Lung (tissue), 12 donors: ENCODE data around the gene CERS1. TPM values are rescaled to one million over a fixed set of nuclear protein-coding genes. Genes with fewer than 3 reads are reported as not detected.

Source experiments
- ATAC-seq: fragments of 200-7000 bp; cut with Tn5 transposase; one replicate; pipeline ENCODE4 v1.9.1; 2020; ENCODE audit warnings: moderate number of reproducible peaks; ENCODE audit not compliant: insufficient read depth, low FRiP score
- DNase-seq, 3 donors: peaks; one replicate each; pipeline ENCODE4 v3.0.0-alpha.2; 2013 to 2017
- H3K27ac ChIP-seq, 2 donors: one replicate each; pipeline ENCODE4 v1.5.1; 2013; ENCODE audit warnings: mild to moderate bottlenecking in 2 of 2, moderate library complexity in 2 of 2, control low read depth in 1 of 2, inconsistent platforms in 1 of 2, low read depth in 1 of 2, low read length in 1 of 2
- H3K27me3 ChIP-seq, 3 donors: one replicate each; pipeline ENCODE4 v1.5.1; 2013; ENCODE audit warnings: low read length in 2 of 3; ENCODE audit not compliant: control insufficient read depth in 3 of 3, insufficient read depth in 3 of 3
- H3K36me3 ChIP-seq, 4 donors: one replicate each; pipeline ENCODE4 v1.5.1; 2013; ENCODE audit warnings: low read length in 4 of 4, mild to moderate bottlenecking in 1 of 4, moderate library complexity in 1 of 4; ENCODE audit not compliant: control insufficient read depth in 4 of 4, insufficient read depth in 4 of 4
- H3K4me1 ChIP-seq, 5 donors: one replicate each; pipeline ENCODE4 v1.5.1; 2013; ENCODE audit warnings: low read length in 5 of 5, mild to moderate bottlenecking in 2 of 5, moderate library complexity in 1 of 5; ENCODE audit not compliant: control insufficient read depth in 5 of 5, insufficient read depth in 5 of 5
- H3K4me3 ChIP-seq: one replicate; pipeline ENCODE4 v1.5.1; 2013; ENCODE audit warnings: mild to moderate bottlenecking, control low read depth, moderate library complexity
- H3K9ac ChIP-seq, 2 donors: one replicate each; pipeline ENCODE4 v1.5.1; 2013; ENCODE audit warnings: low read length in 2 of 2, control low read depth in 1 of 2; ENCODE audit not compliant: insufficient read depth in 1 of 2
- H3K9me3 ChIP-seq, 4 donors: one replicate each; pipeline ENCODE4 v1.5.1; 2013; ENCODE audit warnings: low read length in 3 of 4, mild to moderate bottlenecking in 1 of 4, moderate library complexity in 1 of 4; ENCODE audit not compliant: control insufficient read depth in 4 of 4, insufficient read depth in 3 of 4
- CTCF ChIP-seq: IDR thresholded peaks from 2 replicates; pipeline ENCODE4 v1.5.1; 2012; ENCODE audit warnings: mild to moderate bottlenecking; ENCODE audit errors: control extremely low read depth, extremely low read depth
- WGBS, 2 donors: extraction: QIAGEN DNeasy Blood & Tissue Kit; methylation state at CpG; one replicate each; pipeline ENCODE4 v1.1.7; 2013; 5-methylcytosine and 5-hydroxymethylcytosine counted together
- polyA plus RNA-seq, 2 donors: library from polyadenylated mRNA; stranded (reverse); fragments of 200-250 nt; gene quantifications; one replicate each; pipeline ENCODE4 v1.2.1, GENCODE V29; 2013
- total RNA-seq, 2 donors: library from RNA; depleted of rRNA in 1 of 2; stranded (reverse); fragments of >200 nt in 1 of 2; gene quantifications; one replicate each; pipeline ENCODE4 v1.2.1, GENCODE V29; 2014 to 2021
- donor health status: control.
- donor health status: control.
- donor health status: Bipolar disorder and iron deficiency.
- donor health status: healthy.
- donor health status: DM: yes; HTN: yes; CAD: no.

The CERS1 gene
- total and polyA plus RNA-seq, 4 donors: 0.14 to 1.7 (median 0.35) TPM

DNA sequence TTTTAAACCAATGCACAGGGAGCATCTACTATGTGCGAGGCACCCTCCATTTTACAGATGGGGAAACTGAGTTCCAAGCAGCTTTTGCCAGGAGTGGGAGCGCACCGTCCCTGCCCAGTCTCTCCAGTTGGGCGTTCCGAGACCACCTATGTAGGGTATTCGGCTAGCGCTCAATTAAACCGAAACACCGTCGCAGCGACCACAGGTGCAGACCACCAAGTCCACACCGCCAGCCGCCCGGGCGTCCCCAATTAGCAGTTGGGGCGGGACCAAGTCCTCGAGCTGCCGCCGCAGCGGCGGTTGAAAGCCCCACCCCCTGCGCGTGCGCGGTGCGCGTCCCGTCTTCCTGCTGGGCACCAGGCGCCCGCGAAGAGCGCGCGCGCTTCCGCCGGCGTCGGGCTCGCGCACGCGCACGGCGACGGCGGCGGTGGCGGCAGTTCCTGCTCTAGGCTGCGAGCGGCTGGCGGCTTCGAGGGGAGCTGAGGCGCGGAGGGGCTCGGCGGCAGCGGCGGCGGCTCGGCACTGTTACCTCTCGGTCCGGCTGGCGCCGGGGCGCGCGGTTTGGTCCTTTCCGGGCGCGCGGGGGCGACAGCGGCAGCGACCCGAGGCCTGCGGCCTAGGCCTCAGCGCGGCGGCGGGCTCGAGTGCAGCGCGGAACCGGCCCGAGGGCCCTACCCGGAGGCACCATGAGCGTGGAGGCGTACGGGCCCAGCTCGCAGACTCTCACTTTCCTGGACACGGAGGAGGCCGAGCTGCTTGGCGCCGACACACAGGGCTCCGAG lies 64.2 kb downstream of the CERS1 start, which contains the start of gene UPF1:
Gene UPF1 (plus strand): TSS at position 436 of the 782 bp plus-strand sequence. CDS start 251 bp downstream, at position 687.
- WGBS, 2 donors: 0 to 1% methylated on average over 73 to 96 of the region's 96 CpGs
- peak; percentile 93 for ATAC-seq
- H3K27ac ChIP-seq: peak within 1 kb of the TSS; percentile 95 to 96
- H3K4me3 ChIP-seq: peak within 1 kb of the TSS; percentile 92
- DNase-seq: peak; percentile 93 to 97 (median 96)
- peaks cover 8 to 19% (median 14%) of the 10 kb centered on the region in 5 donors for H3K4me1 ChIP-seq
- TF ChIP-seq CTCF: no peak
- H3K9me3 ChIP-seq: peaks cover 0 to 4% (median 0%) of the 10 kb centered on the region in 4 donors
- H3K36me3 ChIP-seq: peaks cover 0 to 6% (median 5%) of the 10 kb centered on the region in 4 donors
- H3K9ac ChIP-seq: peak within 1 kb of the TSS; percentile 59 to 67
- H3K27me3 ChIP-seq: peaks cover 0 to 3% (median 0%) of the 10 kb centered on the region in 3 donors

GRCh38 chr19:18830488-18830887 lies 65.5 kb downstream of the CERS1 start:
- TF ChIP-seq CTCF: no peak
- ATAC-seq (no peak), DNase-seq (no peak)
- Histone ChIP-seq H3K27ac (no peak overlapping the region), H3K4me1 (peaks cover 6 to 19% (median 14%) of the 10 kb centered on the region in 5 donors), H3K27me3 (peaks cover 0 to 3% (median 0%) of the 10 kb centered on the region in 3 donors), H3K9ac (no peak overlapping the region), H3K36me3 (peaks cover 0 to 6% (median 4%) of the 10 kb centered on the region in 4 donors), H3K4me3 (no peak overlapping the region), H3K9me3 (peaks cover 0 to 4% (median 0%) of the 10 kb centered on the region in 4 donors)
- 92 to 96% methylated on average over 2 of the region's 2 CpGs for WGBS, 2 donors

- no peak for DNase-seq
- Histone ChIP-seq H3K27me3 (peaks cover 0 to 3% (median 0%) of the 10 kb centered on the region in 3 donors), H3K4me3 (no peak overlapping the region), H3K27ac (no peak overlapping the region), H3K9ac (no peak overlapping the region), H3K36me3 (no peaks in the 10 kb centered on the region), H3K9me3 (peaks cover 0 to 4% (median 0%) of the 10 kb centered on the region in 4 donors), H3K4me1 (peaks cover 0 to 10% (median 5%) of the 10 kb centered on the region in 5 donors)
- 56 to 62% methylated on average over 6 of the region's 6 CpGs for WGBS, 2 donors
- TF ChIP-seq CTCF: no peak
- no peak for ATAC-seq
Measured at GRCh38 chr19:18828786-18829185, 67.2 kb downstream of the CERS1 start.

Other genes starting within 250 kb of the CERS1 start
- gene CRTC1, start 212.5 kb downstream of the CERS1 start, total RNA-seq: 10 to 100 TPM in 1 of 2 donors, 1 to 10 TPM in 1; 4.2 to 16.0 TPM
- gene CRTC1, start 212.5 kb downstream of the CERS1 start, polyA plus RNA-seq: 1 to 10 TPM; 5.8 to 8.7 TPM
- 1 to 10 TPM in 1 of 2 donors, not detected in 1; 3.5 TPM for gene COMP, start 104.9 kb downstream of the CERS1 start, total RNA-seq
- gene COMP, start 104.9 kb downstream of the CERS1 start, polyA plus RNA-seq: 1 to 10 TPM; 1.7 to 2.4 TPM
- 10 to 100 TPM; 78.8 to 89.2 TPM for gene UPF1, start 64.2 kb downstream of the CERS1 start, total RNA-seq
- gene UPF1, start 64.2 kb downstream of the CERS1 start, polyA plus RNA-seq: 10 to 100 TPM; 48.3 to 50.1 TPM
- 100 to 1,000 TPM in 1 of 2 donors, 10 to 100 TPM in 1; 94.1 to 265 TPM for gene COPE, start 23.2 kb upstream of the CERS1 start, total RNA-seq
- gene COPE, start 23.2 kb upstream of the CERS1 start, polyA plus RNA-seq: 100 to 1,000 TPM; 285 to 365 TPM
- gene DDX49, start 23.6 kb upstream of the CERS1 start, total RNA-seq: 10 to 100 TPM; 32.2 to 59.8 TPM
- gene DDX49, start 23.6 kb upstream of the CERS1 start, polyA plus RNA-seq: 10 to 100 TPM; 52.6 to 69.1 TPM
- gene HOMER3, start 45.1 kb upstream of the CERS1 start, total RNA-seq: 10 to 100 TPM; 22.0 to 24.6 TPM
- gene HOMER3, start 45.1 kb upstream of the CERS1 start, polyA plus RNA-seq: 10 to 100 TPM; 23.8 to 40.2 TPM
- 10 to 100 TPM; 55.2 to 73.4 TPM for gene SUGP2, start 137.4 kb upstream of the CERS1 start, total RNA-seq
- gene SUGP2, start 137.4 kb upstream of the CERS1 start, polyA plus RNA-seq: 10 to 100 TPM; 27.6 to 63.9 TPM
- gene ARMC6, start 137.4 kb upstream of the CERS1 start, total RNA-seq: 10 to 100 TPM; 23.5 to 33.1 TPM
- 10 to 100 TPM; 31.2 to 33.3 TPM for gene ARMC6, start 137.4 kb upstream of the CERS1 start, polyA plus RNA-seq
- 10 to 100 TPM in 1 of 2 donors, 1 to 10 TPM in 1; 7.5 to 10.1 TPM for gene SLC25A42, start 167.8 kb upstream of the CERS1 start, total RNA-seq
- 1 to 10 TPM; 5.8 to 6.4 TPM for gene SLC25A42, start 167.8 kb upstream of the CERS1 start, polyA plus RNA-seq
- 10 to 100 TPM; 18.1 to 32.2 TPM for gene TMEM161A, start 242.3 kb upstream of the CERS1 start, total RNA-seq
- 10 to 100 TPM; 18.9 to 27.4 TPM for gene TMEM161A, start 242.3 kb upstream of the CERS1 start, polyA plus RNA-seq